Measurements from ENCODE around the gene CARMIL3.
"Not testable (repeated sequence)": the region's sequence is repeated elsewhere in the genome, so short reads cannot be mapped to it uniquely, and the experiment has no call there.

Gene CARMIL3

DNA sequence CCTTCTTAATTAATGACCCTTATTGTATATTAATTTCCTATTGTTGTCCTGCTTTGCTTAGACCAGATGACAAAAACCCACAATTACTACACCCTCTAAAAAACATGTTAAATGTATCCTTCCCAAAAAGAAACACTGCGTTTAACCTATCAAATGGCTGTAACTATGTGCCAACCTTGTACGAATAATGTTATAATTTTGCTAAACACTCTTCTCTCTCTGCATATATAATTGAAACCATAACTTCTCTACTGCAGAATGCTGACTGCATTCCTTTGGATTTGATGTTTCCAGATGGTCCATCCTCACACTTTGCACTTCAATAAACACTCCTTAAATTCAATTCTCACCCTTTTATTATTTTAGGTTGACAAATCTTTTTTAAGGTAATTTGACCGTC lies 31.3 kb upstream of the CARMIL3 start:
- H4K20me1 ChIP-seq (ENCODE audit: insufficient read depth, low read length); H3K27ac ChIP-seq (ENCODE audit: low read length); H3K79me2 ChIP-seq (ENCODE audit: low read length); H3K9me2 ChIP-seq (replicated peaks; ENCODE audit: insufficient read depth, low read length); DNase-seq; H3K27me3 ChIP-seq (replicated peaks; ENCODE audit: insufficient read depth, low read length); H3K4me3 ChIP-seq (ENCODE audit: low read length); H3K36me3 ChIP-seq (replicated peaks; ENCODE audit: insufficient read depth, low read length); H3F3A ChIP-seq (ENCODE audit: insufficient read depth, low read length); H3K9ac ChIP-seq (ENCODE audit: low read length); H3K9me3 ChIP-seq (replicated peaks; ENCODE audit: insufficient read depth, low read length); H3K4me1 ChIP-seq (ENCODE audit: low read length); H3K4me2 ChIP-seq (ENCODE audit: low read depth, low read length); H2AFZ ChIP-seq (ENCODE audit: low read length): not testable (repeated sequence)

GRCh38 chr14:24024939-24025418 lies 26.8 kb upstream of the CARMIL3 start:
- H3K4me3 ChIP-seq (ENCODE audit: low read length); H3K4me2 ChIP-seq (ENCODE audit: low read depth, low read length); H3K9me3 ChIP-seq (replicated peaks; ENCODE audit: insufficient read depth, low read length); H4K20me1 ChIP-seq (ENCODE audit: insufficient read depth, low read length); H3K9me2 ChIP-seq (replicated peaks; ENCODE audit: insufficient read depth, low read length); H3K36me3 ChIP-seq (replicated peaks; ENCODE audit: insufficient read depth, low read length); DNase-seq; H3K79me2 ChIP-seq (ENCODE audit: low read length); H3K9ac ChIP-seq (ENCODE audit: low read length); H3F3A ChIP-seq (ENCODE audit: insufficient read depth, low read length); H3K4me1 ChIP-seq (ENCODE audit: low read length); H2AFZ ChIP-seq (ENCODE audit: low read length); H3K27ac ChIP-seq (ENCODE audit: low read length); H3K27me3 ChIP-seq (replicated peaks; ENCODE audit: insufficient read depth, low read length): not testable (repeated sequence)

- not testable (repeated sequence) for H3K27me3 ChIP-seq (replicated peaks; ENCODE audit: insufficient read depth, low read length); H3K4me2 ChIP-seq (ENCODE audit: low read depth, low read length); H3K27ac ChIP-seq (ENCODE audit: low read length); H3K9me3 ChIP-seq (replicated peaks; ENCODE audit: insufficient read depth, low read length); H3K4me1 ChIP-seq (ENCODE audit: low read length); H4K20me1 ChIP-seq (ENCODE audit: insufficient read depth, low read length); H3K4me3 ChIP-seq (ENCODE audit: low read length); H3K9ac ChIP-seq (ENCODE audit: low read length); H3K9me2 ChIP-seq (replicated peaks; ENCODE audit: insufficient read depth, low read length); DNase-seq; H2AFZ ChIP-seq (ENCODE audit: low read length); H3K79me2 ChIP-seq (ENCODE audit: low read length); H3K36me3 ChIP-seq (replicated peaks; ENCODE audit: insufficient read depth, low read length); H3F3A ChIP-seq (ENCODE audit: insufficient read depth, low read length)
These were observed 22.1 kb upstream of the CARMIL3 start for GRCh38 chr14:24029687-24030086.

- H3K27me3 ChIP-seq (replicated peaks; ENCODE audit: insufficient read depth, low read length); H3K9me2 ChIP-seq (replicated peaks; ENCODE audit: insufficient read depth, low read length); H4K20me1 ChIP-seq (ENCODE audit: insufficient read depth, low read length); H3K4me1 ChIP-seq (ENCODE audit: low read length); DNase-seq; H3K79me2 ChIP-seq (ENCODE audit: low read length); H2AFZ ChIP-seq (ENCODE audit: low read length); H3K9me3 ChIP-seq (replicated peaks; ENCODE audit: insufficient read depth, low read length); H3K9ac ChIP-seq (ENCODE audit: low read length); H3K4me3 ChIP-seq (ENCODE audit: low read length); H3K4me2 ChIP-seq (ENCODE audit: low read depth, low read length); H3K36me3 ChIP-seq (replicated peaks; ENCODE audit: insufficient read depth, low read length); H3K27ac ChIP-seq (ENCODE audit: low read length); H3F3A ChIP-seq (ENCODE audit: insufficient read depth, low read length): not testable (repeated sequence)
These were observed 20.5 kb upstream of the CARMIL3 start for GRCh38 chr14:24031331-24031730.

- TF ChIP-seq EZH2phosphoT487 (IDR thresholded peaks at IDR 0.05; ENCODE audit: low read length) (no peak), CTCF (IDR thresholded peaks at IDR 0.05; ENCODE audit: low read length) (no peak), EZH2 (optimal IDR thresholded peaks at IDR 0.05; ENCODE audit: low read depth, low read length) (no peak)
These were observed 18.9 kb upstream of the CARMIL3 start for GRCh38 chr14:24032727-24033418.

DNA sequence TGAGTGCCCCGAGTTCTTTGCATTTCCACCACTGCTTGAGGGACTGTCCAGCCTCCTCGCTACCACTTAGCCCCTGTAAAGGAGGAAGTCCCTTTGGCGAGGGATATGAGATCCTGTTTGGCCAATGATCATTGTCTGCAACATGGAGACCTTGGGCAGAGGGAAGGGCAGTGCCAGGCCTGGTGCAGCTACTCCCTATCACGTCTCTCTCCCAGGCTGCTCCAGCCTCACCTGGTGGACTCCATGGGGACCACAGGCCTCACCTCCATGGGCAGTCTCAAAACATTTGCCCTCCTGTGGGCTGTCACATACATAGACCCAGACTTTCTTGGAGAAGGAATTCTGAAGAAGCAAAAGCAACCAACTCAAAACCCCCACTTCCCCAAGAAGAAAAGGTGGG lies 16.0 kb upstream of the CARMIL3 start:
- not testable (repeated sequence) for H3K9me3 ChIP-seq (replicated peaks; ENCODE audit: insufficient read depth, low read length); DNase-seq; H3K27me3 ChIP-seq (replicated peaks; ENCODE audit: insufficient read depth, low read length); H4K20me1 ChIP-seq (ENCODE audit: insufficient read depth, low read length); H3K79me2 ChIP-seq (ENCODE audit: low read length); H2AFZ ChIP-seq (ENCODE audit: low read length); H3K27ac ChIP-seq (ENCODE audit: low read length); H3F3A ChIP-seq (ENCODE audit: insufficient read depth, low read length); H3K9me2 ChIP-seq (replicated peaks; ENCODE audit: insufficient read depth, low read length); H3K9ac ChIP-seq (ENCODE audit: low read length); H3K4me1 ChIP-seq (ENCODE audit: low read length); H3K36me3 ChIP-seq (replicated peaks; ENCODE audit: insufficient read depth, low read length)
- Histone ChIP-seq H3K4me3 (ENCODE audit: low read length) (peak overlapping the region; percentile 57; the same call in 1 of the 2 replicates), H3K4me2 (ENCODE audit: low read depth, low read length) (peak overlapping the region; percentile 57; the same call in 1 of the 2 replicates)

More at GRCh38 chr14:24032727-24033418, 18.9 kb upstream of the CARMIL3 start:
- Histone ChIP-seq H3K4me1 (ENCODE audit: low read length) (no peaks in the 10 kb centered on the region), H3K9ac (ENCODE audit: low read length) (no peak overlapping the region), H3K4me3 (ENCODE audit: low read length) (no peak overlapping the region), H4K20me1 (ENCODE audit: insufficient read depth, low read length) (no peaks in the 10 kb centered on the region), H3K36me3 (replicated peaks; ENCODE audit: insufficient read depth, low read length) (no peaks in the 10 kb centered on the region), H3K27ac (ENCODE audit: low read length) (no peak overlapping the region), H3K9me3 (replicated peaks; ENCODE audit: insufficient read depth, low read length) (no peaks in the 10 kb centered on the region), H3K9me2 (replicated peaks; ENCODE audit: insufficient read depth, low read length) (no peaks in the 10 kb centered on the region), H3K4me2 (ENCODE audit: low read depth, low read length) (no peak overlapping the region), H3F3A (ENCODE audit: insufficient read depth, low read length) (no peaks in the 10 kb centered on the region), H3K27me3 (replicated peaks; ENCODE audit: insufficient read depth, low read length) (no peaks in the 10 kb centered on the region), H3K79me2 (ENCODE audit: low read length) (no peaks in the 10 kb centered on the region), H2AFZ (ENCODE audit: low read length) (no peak overlapping the region)
- DNase-seq = no peak
